ENCODE results near the gene TRIM13.

DNA sequence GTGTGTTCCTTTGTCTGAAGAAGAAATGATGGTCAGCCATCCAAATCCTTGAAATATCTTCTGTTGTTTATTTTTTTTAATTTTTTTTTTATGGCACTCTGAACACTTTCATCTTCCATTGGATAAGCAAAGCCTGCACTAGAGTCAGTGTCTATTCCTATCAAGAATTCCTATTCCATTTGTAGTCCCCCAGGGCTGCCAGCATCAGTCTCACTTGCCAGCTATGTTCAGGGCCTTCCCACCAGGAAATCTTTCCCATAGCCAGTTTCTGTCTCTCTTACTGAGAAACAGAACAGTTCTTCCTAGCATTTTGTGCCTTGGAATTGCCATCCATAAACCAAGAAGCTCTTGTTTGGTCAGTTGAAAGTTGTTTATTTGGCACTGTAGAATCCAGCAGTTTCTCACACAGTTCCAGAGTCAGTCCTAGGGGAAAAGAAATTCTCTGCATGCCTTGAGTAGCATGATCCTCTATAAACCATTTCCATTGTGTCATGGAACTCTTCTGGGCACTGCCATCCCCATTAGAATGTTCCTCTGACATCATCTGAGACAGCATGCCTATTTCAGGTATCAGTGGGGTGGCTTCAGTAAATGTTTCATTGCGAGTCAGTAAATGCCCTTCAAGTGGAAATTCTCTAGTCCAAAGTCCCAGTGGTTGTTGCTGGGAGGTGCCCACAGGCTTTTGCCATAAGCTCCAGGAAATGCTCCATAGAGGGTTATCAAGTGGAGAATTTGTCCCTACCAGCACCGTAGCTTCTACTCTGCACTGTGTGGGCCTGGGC is 42.0 kb upstream of the TRIM13 start:
- no peak for TF ChIP-seq POLR2A (IDR thresholded peaks at IDR 0.05)
- TF ChIP-seq, protein P1, sequence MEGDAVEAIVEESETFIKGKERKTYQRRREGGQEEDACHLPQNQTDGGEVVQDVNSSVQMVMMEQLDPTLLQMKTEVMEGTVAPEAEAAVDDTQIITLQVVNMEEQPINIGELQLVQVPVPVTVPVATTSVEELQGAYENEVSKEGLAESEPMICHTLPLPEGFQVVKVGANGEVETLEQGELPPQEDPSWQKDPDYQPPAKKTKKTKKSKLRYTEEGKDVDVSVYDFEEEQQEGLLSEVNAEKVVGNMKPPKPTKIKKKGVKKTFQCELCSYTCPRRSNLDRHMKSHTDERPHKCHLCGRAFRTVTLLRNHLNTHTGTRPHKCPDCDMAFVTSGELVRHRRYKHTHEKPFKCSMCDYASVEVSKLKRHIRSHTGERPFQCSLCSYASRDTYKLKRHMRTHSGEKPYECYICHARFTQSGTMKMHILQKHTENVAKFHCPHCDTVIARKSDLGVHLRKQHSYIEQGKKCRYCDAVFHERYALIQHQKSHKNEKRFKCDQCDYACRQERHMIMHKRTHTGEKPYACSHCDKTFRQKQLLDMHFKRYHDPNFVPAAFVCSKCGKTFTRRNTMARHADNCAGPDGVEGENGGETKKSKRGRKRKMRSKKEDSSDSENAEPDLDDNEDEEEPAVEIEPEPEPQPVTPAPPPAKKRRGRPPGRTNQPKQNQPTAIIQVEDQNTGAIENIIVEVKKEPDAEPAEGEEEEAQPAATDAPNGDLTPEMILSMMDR (IDR thresholded peaks at IDR 0.05) = no peak
